Vagina (tissue), 2 donors: ENCODE data around the gene AP5B1.
"Not testable (repeated sequence)": the region's sequence is repeated elsewhere in the genome, so short reads cannot be mapped to it uniquely, and the experiment has no call there.

Experiments used
- CTCF ChIP-seq, 3 experiments: fragments of 450-650 bp in 2 of 3; fragments of 200-600 bp in 1 of 3; sonication (generic) in 1 of 3; IDR thresholded peaks; one replicate each; pipeline ENCODE4 v1.5.1; 2017 to 2019; ENCODE audit warnings: antibody characterized with exemption in 3 of 3, mild to moderate bottlenecking in 2 of 3, moderate library complexity in 2 of 3
- POLR2A ChIP-seq, 2 donors: fragments of 450-650 bp; IDR thresholded peaks; one replicate each; pipeline ENCODE4 v1.6.1; 2017; ENCODE audit warnings: antibody characterized with exemption in 2 of 2, mild to moderate bottlenecking in 2 of 2, moderate library complexity in 2 of 2

DNA sequence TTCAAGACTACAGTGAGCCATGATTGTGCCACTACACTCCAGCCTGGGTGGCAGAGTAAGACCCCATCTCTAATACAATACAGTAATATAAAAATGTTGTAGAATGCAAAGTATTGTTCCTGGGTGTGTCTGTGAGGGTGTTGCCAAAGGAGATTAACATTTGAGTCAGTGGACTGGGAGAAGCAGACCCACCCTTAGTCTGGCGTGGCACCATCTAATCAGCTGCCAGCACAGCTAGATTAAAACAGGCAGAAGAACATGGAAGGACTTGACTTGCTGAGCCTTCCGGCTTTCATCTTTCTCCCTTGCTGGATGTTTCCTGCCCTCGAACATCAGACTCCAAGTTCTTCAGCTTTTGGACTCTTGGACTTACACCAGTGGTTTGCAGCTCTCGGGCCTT, 45.7 kb downstream of the AP5B1 start:
- not testable (repeated sequence) for TF ChIP-seq CTCF, POLR2A (IDR thresholded peaks at IDR 0.05)
